ENCODE results near the gene EIF2D.
"Not testable (repeated sequence)": the region's sequence is repeated elsewhere in the genome, so short reads cannot be mapped to it uniquely, and the experiment has no call there.

EIF2D gene

DNA sequence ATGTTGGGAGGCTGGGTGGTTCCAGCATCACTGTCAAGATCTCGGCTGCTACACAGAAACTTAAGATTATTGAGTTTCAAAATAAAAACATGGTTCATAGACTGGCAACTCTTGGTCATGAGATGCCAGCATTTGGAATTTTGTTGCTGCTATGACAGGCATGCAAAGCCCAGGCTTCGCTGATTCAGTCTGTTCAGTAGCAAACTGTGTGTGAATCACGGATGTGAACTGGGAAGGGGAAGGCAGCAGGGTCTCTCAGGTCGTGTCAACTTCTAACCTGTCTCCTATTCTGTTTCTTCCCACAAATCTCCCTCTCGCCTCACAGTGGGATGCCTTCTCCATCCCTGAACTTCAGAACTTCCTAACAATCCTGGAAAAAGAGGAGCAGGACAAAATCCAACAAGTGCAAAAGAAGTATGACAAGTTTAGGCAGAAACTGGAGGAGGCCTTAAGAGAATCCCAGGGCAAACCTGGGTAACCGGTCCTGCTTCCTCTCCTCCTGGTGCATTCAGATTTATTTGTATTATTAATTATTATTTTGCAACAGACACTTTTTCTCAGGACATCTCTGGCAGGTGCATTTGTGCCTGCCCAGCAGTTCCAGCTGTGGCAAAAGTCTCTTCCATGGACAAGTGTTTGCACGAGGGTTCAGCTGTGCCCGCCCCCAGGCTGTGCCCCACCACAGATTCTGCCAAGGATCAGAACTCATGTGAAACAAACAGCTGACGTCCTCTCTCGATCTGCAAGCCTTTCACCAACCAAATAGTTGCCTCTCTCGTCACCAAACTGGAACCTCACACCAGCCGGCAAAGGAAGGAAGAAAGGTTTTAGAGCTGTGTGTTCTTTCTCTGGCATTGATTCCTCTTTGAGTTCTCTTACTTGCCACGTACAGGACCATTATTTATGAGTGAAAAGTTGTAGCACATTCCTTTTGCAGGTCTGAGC is 25.5 kb downstream of the EIF2D start:
- DNase-seq, result no peak

- DNase-seq, result no peak
Measured at GRCh38 chr1:206584683-206585082, 27.6 kb downstream of the EIF2D start.

DNA sequence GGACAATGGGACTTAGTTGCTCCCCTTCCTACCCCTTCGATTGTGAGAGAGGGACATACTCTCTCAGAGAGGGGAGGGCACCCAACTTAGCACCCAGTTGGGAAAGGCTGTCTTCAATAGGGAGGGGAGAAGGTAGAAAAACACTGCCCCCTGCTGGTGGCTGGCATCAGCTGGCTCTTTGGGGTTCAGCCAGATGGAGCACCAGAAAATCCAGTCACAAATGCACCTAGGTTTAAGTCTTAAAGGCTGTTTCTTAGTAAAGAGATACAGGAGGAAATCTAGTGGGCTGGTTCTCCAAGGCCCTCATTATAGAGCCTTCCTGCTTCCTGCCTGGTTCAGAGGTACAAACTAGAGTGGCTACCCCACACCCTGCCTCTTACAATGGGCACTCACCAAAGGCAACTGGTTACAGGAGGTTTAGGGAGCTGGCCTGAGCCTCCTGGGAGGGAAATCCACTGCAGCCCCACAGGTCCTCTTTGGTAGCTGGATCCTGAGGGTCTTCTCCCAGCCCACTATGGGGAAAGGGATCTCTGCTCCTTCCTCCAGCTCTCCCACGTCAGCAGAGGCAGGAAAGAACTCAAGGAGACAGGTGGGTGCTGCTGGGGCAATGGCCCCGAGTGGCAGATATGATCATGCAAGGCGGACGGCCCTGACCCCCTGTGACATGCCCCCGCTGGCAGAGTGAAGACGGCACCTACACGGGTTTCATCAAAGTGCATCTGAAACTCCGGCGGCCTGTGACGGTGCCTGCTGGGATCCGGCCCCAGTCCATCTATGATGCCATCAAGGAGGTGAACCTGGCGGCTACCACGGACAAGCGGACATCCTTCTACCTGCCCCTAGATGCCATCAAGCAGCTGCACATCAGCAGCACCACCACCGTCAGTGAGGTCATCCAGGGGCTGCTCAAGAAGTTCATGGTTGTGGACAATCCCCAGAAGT is 28.3 kb downstream of the EIF2D start:
- peak; percentile 88 for DNase-seq

DNA sequence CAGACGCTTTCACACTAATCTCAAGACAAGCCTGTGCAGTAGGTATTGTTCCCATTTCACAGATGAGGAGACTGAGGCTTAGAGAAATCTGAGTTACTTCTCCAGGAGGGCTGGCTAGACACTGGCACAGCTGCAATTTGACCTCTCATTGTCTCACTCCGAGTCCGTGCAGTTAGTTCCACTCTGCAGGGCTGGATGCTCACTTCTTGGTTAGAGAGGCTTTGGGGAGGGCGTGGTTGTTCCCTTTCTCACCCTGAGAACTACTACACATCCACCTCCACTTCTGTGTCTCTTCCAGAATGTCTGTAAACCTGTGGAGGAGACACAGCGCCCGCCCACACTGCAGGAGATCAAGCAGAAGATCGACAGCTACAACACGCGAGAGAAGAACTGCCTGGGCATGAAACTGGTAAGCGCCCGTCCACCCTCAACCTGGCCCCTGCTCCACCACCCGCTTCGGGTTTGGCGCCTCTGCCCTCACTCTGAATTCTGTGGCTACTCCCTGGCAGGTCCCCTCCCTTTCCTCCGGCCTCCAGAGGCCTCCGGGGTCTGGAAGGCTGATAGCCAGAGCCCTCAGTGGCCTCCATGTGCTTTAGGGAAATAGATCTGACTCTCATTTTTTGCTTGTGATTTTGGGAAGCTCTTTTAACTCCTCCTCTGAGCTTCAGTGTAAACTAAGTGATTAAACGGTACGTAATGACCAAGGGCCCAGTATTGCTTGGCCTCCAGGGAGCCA is 29.1 kb downstream of the EIF2D start:
- no peak for DNase-seq

GRCh38 chr1:206582537-206582936 is 29.7 kb downstream of the EIF2D start:
- no peak for DNase-seq

- peak; percentile 69 for DNase-seq
Measured at GRCh38 chr1:206581571-206581981, 30.7 kb downstream of the EIF2D start.

GRCh38 chr1:206581114-206581497 is 31.2 kb downstream of the EIF2D start:
- not testable (repeated sequence) for DNase-seq

- DNase-seq, result no peak
Measured at GRCh38 chr1:206580438-206581113, 31.7 kb downstream of the EIF2D start.

GRCh38 chr1:206579747-206580437 is 32.4 kb downstream of the EIF2D start:
- peak; percentile 82 for DNase-seq

DNA sequence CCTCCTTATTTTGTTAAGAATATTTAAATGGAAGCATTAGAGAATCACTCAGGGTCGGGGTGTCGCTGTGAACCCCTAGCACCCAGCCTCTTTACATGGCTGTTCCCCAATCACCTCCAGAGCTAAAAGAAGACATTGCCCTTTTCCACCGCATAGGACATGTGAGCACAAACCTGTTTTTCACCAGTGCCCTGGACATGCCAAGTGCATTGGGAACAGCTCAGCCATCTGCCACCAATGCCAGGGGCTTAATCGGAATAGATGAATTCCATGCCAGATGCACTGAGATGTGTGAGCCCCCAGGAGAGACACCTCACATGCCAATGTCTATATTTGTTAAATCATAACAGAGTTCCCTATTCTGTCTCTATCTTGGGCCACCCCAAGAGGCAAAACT is 33.3 kb downstream of the EIF2D start:
- DNase-seq, result no peak

DNA sequence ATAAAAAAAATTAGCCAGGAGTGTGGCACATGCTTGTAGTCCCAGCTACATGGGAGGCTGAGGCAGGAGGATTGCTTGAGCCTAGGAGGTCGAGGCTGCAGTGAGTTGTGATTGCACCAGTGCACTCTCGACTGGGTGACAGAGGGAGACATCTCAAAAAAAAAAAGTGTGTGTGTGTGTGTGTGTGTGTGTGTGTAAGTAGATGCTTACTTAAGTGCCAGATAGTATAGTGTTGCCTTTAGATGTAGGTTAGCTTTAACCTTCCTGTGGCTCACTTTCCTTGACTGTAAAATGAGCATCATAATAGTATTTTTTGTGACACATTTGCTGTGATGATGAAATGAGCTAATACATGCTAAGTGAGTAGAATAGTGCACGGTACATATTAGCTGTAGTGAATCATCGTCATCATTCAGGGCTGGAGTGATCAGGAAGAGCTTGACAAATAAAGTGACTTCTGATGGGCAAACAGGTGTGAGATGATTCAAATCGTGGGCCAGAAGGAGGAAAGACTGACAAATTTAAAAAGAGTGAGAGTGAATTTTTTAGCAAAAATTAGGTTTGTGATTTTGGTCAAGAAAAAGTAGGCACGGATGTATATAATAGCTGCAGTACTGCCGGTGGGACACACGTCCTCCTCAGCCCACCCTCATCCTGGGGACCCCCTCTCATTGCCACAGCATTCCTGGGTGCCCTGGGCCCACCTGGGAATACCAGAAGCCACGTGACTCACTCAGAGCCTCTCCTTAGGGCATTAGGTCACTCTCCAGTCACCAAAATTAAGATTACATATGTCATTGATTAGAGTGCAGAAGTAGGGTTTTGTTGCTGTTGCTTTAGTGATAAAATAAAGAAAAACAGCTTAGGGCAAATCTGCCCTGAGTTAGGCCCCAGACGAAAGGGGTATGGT is 33.9 kb downstream of the EIF2D start:
- DNase-seq, result no peak

DNA sequence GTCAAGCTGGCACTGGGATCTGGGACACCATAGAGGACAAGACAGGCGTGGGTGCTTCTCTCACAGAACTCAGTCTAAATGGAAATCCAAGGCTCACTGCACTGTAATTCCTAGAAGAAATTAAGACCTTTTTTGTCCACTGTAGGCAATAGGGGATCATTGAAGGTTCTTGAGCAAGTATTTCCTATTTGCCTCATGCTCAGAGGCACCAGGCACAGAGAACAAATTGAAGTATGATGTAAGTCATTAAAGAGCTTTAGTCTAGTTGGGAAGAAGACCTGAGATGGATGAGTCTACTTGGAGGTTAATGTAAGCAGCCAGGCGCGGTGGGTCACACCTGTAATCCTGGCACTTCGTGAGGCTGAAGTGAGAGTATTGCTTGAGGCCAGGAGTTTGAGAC is 34.6 kb downstream of the EIF2D start:
- DNase-seq, result no peak

DNA sequence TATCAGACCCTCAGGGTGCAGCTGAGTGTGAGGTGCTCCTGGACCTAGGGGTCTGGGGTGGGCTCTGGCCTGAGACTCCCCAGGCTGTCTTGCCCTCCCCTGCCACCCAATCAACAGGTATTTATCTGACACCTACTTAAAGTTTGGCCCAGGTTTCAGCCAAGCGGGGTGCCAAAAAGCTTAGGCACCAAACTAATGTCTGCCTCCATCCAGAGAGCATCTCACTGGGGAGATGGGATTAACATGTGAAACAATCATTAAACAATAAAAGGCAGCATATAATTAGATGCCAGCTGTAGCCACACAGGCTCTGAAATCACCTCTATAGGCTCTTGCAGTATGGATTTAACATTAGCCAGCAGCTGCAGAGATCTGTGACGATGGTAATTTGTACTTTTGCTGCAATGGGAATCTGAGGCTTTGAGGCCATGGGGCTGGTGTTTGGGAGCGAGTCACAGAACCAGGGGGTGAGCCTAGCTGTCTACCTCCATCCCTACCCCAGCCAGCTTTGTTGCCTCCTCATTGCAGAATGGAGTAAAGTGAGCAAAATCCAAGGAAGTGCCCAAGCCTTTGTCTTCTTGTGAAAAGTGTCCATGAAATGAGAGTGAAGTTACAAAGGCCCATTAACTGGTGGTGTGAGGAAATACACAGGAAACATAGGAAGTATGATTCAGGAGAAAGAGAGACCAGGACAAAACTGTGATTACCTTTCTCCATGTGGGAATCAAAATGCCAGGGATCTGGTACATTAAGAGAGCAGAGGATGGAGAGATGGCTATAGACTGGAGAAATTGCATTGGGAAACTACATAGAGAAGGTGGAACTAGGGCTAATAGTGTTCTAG is 36.1 kb downstream of the EIF2D start:
- DNase-seq, result no peak

DNA sequence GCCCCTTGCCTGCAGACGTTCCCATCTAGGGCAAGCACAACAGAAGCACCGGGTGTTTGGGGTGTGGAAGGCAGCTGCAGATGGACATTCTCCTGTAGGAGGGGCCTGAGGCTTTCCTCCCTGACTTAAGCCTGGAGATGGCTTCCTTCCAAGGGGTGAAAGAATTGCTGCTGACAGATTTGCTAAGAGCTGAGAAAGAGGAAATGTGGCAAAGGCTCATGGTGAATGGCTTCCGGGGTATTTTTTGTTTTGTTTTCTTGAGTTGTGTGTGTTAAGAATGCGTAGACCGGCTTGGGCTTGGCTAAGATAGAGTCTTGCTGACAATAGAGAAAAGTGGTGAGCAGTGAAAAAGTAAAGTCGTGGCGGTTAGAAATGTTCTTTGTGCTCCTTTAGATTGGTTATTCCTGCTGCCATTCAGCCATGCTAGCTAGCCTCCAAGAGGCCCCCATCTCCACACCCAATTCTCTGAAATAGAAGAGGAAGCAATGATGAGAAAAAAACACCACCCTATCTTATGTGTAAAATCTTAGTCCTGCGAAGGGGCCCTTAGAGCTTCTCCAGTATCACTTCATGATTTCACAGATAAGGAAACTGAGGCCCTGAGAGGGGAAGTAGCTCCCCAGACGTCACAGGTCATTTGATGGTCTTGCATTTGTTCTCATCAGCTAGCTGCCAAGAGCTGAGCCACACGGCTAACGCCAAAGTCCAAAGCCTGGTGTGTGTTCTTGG is 36.9 kb downstream of the EIF2D start:
- no peak for DNase-seq

GRCh38 chr1:206573762-206574161 is 38.5 kb downstream of the EIF2D start:
- DNase-seq, result no peak

DNA sequence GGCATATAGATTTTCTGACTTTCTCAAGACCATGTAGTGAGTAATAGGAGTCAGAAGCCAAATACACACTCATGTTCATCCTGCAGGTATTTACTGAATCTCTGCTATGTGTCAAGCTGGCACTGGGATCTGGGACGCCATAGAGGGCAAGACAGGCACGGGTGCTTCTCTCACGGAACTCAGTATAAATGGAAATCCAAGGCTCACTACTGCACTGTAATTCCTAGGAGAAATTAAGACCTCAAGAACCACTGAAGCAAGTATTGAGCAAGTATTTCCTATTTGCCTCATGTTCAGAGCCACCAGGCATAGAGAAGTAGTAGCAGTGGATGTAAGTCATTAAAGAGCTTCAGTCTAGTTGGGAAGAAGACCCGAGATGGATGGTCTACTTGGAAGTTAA is 38.9 kb downstream of the EIF2D start:
- DNase-seq, result no peak

DNA sequence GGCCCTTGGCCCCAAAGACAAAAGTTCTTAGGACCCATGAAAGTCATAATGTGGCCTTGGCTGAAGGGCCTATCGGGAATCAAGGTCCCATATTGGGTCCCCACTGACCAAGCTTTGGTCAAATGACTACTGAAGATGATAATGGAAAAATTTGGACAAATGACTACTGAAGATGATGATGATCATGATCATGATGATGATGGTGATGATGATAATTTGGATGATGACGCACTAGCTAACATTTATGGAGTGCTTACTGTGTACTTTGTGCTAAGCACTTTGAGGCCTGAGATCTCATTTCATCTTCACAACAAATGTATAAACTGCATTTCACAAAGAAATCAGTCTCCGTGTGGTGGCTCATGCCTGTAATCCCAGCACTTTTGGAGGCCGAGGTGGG is 39.4 kb downstream of the EIF2D start:
- no peak for DNase-seq

DNA sequence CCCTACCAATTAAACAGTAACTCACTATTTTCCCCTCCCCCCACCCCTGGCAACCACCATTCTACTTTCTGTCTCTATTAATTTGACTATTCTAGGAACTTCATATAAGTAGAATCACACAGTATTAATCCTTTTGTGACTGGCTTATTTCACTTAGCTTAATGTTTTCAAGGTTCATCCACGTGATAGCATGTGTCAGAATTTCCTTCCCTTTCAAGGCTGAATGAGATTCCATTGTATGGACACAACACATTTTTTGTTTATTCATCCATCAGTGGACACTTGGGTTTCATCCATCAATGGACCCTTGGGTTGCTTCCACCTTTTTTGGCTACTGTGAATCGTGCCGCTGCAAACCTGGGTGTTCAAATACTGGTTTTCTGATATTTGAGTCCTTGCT is 41.7 kb downstream of the EIF2D start:
- DNase-seq, result no peak

DNA sequence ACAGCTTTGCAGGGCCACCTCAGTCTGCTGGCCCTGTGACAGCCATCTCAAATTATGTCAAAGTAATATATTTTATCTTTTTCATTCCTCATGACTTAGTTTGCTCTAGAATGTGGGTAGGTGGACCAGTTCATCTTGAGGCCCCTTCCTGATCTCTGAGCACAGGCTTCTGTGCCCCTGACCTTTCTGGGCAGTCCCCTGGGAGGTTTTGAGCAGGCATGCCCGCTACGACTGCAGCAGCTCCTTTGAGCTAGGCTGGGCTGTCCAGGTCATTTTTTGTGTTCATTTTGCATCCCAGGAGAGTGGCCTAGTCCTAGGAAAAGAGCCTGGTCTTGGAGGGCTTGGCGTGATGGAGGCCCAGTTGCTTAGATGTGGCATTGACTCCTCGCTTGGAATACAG is 42.7 kb downstream of the EIF2D start:
- no peak for DNase-seq

Measured in T-helper 9 cell (primary cell).